ENCODE data around the gene ENKD1.

The ENKD1 gene

GRCh38 chr16:67648088-67648763 lies 18.3 kb downstream of the ENKD1 start:
- no peak for FAIRE-seq

DNA sequence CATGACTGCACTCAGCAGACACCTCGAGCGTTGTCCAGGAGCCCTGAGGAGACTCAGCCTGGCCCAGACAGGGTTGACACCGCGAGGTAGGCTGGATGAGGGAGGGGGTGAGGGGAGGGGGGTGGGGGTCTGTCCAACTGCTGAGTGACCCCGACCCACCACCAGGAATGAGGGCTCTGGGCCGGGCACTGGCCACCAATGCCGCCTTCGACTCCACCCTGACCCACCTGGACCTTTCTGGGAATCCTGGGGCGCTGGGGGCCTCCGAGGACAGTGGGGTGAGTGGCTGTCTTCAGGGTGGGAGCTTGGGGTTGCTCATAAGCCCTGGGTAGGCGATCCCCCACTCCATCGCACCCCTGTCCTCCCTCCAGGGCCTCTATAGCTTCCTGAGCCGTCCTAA lies 18.9 kb downstream of the ENKD1 start:
- FAIRE-seq: no peak

DNA sequence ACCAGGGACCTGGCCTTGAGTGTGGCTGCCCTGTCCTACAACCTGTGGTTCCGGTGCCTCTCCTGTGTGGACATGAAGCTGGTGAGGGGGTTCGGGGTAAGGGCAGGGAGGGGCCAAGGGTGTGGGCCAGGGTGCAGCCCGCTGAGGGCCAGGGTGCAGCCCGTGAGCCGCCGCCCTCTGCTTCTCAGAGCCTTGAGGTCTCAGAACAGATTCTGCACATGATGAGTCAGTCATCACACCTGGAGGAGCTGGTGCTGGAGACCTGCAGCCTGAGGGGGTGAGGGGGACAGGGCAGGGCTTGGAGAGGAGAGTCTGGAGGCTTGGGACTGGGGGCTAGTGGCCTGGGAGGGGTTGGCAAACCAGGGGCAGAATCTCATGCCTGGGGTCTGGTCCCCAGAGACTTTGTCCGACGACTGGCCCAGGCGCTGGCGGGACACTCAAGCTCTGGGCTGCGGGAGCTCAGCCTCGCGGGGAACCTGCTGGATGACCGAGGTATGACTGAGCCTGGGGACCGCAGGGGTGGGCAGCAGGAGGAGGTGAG lies 19.4 kb downstream of the ENKD1 start:
- FAIRE-seq: no peak

DNA sequence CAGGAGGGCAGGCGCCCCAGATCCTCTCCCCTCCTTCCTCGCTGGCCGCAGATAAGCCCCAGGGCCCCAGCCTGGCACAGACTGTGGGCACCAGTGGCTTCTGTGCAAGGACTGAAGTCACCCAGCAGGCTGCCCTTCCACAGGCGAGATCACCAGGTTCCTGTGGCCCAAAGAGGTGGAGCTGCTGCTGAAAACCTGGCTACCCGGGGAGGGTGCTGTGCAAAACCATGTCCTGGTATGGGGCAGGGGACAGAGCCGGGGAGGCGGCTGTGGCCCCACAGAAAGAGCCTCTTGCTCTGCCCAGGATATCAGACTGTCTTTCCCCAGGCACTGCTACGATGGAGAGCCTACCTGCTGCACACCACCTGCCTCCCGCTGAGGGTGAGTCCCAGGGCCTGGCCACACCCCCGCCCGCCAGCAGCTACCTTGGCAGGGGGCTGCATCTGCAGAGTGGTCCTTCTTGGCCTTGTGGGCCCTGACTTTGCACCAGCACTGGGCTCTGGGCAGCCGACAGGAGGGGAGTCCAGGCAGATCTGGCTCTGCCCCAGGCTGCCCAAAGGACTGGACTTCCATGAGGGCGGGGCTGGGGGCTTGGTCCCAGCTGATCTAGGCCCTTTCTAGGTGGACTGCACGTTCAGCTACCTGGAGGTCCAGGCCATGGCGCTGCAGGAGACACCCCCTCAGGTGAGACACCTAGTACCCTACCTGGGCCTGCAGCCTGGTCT lies 21.0 kb downstream of the ENKD1 start:
- no peak for FAIRE-seq

GRCh38 chr16:67644038-67644437 lies 22.5 kb downstream of the ENKD1 start:
- FAIRE-seq: no peak

DNA sequence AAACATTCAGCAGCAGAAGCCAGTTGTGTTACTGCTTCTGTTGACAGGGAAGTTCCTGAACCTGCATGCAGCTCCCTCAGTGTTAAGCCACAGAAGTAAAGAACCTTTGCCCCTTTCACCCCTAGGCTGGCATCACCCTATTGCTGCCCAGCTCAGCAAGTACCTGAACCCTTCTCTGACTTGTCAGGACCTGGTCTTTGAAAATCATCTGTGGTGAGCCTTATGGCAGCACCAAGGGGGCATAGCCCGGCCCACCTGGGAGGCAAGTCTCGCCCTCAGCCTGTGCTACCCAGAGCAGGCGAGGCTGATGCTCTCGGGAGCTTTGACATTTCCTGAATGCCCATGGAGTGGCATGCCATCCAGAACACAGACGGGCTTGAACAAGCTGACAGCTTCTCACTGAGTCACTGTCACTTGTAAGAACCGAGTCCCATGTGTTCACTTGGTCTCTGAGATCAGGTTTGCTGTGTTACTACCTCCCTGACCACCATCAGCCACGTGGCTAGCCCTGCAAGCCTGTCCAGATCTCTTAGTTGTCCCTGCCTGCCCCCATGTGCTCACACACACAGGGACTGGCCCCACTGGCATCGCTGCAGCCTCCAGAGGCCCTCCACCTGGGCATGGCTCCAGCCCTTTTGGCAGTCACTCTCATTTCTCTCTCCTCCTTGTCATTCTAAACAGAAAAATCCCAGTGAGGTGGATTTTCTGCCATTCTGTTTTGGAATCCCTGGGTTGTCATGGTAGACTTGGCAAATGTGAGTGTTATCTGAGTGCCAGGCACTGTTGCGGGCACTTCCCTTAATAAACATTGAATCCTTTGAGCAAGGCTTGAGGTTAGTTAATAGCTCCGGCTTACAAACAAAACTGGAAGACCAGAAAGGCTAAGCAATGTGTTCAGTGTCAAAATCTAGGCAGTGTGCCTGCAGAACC lies 24.5 kb downstream of the ENKD1 start:
- no peak for FAIRE-seq

DNA sequence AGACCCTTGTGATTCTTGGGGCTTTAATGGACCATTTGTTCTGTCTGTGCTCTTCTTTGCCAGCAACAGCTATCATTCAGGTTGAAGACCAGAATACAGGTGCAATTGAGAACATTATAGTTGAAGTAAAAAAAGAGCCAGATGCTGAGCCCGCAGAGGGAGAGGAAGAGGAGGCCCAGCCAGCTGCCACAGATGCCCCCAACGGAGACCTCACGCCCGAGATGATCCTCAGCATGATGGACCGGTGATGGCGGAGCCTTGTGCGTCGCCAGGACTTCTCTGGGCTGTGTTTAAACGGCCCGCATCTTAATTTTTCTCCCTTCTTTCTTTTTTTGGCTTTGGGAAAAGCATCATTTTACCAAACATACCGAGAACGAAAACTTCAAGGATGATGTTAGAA lies 28.9 kb downstream of the ENKD1 start:
- no peak for FAIRE-seq

GRCh38 chr16:67636713-67637112 lies 29.8 kb downstream of the ENKD1 start:
- FAIRE-seq: no peak

DNA sequence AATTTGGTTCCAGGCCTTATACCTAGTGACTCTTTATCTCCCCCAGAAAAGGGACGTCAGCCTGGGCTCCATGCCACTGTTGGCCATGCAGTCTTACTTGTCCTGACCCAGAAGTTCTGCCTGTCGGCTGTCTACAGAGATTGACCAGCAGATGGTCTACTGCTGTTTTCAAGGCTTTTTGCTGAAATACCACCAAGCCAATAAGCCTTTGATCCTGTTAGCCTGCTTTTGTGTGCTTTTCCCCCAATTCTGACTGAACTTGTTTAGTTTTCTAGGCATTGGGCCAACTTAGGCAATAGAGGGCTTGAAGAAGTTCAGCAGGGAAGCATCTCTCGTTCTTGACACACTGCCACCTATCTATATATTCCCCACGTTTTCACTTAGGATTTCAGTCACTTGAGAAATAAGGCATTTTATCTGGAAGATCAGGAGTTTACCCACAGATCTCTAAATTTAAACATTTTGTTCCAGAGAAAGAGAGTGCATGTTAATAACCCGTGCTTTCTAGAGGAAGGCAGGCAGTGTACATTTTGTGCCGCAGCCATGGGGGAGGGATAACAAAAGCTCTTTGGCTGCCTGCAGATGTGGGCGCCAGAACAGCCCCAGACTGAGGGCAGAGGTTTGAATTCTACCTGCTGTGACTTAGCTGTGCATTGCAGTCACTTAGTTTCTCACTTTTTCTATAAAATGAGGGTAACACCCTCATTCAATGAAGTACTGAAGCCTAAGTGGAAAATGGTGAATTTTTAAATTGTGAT lies 34.0 kb downstream of the ENKD1 start:
- FAIRE-seq: no peak

DNA sequence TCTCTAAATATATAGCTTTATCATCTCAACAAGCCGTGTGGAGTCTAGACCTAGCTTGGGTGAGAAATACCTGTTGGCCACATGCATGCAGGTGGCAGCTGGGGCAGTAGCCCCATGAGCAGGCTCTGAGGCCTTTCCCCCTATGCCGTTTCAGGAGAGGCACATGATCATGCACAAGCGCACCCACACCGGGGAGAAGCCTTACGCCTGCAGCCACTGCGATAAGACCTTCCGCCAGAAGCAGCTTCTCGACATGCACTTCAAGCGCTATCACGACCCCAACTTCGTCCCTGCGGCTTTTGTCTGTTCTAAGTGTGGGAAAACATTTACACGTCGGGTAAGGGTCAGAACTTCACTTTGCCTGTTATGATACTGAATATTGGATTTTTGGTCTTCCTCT lies 38.3 kb downstream of the ENKD1 start:
- FAIRE-seq: no peak

DNA sequence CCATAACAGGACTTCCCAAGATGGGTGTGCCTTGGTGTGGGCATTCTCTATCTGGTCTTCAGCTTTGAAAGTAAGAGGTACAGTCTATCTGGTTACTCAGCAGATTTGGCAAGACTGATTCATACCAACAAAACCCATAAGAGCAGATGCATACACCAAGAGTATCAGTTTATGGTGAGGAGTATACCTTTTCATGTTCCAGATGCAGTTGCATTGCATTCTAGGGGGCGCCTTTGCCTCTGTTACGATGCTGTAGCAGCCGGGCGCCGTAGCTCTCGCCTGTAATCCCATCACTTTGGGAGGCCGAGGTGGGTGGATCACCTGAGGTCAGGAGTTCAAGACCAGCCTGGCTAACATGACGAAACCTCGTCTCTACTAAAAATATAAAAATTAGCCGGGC lies 52.7 kb downstream of the ENKD1 start:
- no peak for FAIRE-seq
